HuH-7.5 (cell line): ENCODE data around the gene RP2.

Source experiments
- DNase-seq: peaks from one replicate; pipeline ENCODE4 v3.0.0; 2011; ENCODE audit warnings: low spot score

The RP2 gene

GRCh38 chrX:46836701-46837557 lies at the start of gene RP2:
Gene RP2 (plus strand): TSS chrX:46837043. CDS start chrX:46837101, 58 bp downstream.
- DNase-seq, result peak; percentile 54

GRCh38 chrX:46788902-46789301 lies 47.9 kb upstream of the RP2 start:
- no peak for DNase-seq

GRCh38 chrX:46791927-46792809 lies 44.7 kb upstream of the RP2 start:
- DNase-seq, result no peak

- DNase-seq, result no peak
Measured at GRCh38 chrX:46792810-46793188, 44.0 kb upstream of the RP2 start.

- DNase-seq, result no peak
Measured at GRCh38 chrX:46793386-46794143, 43.3 kb upstream of the RP2 start.

GRCh38 chrX:46796574-46797191 lies 40.2 kb upstream of the RP2 start:
- DNase-seq, result no peak

- no peak for DNase-seq
Measured at GRCh38 chrX:46803140-46803539, 33.7 kb upstream of the RP2 start.

GRCh38 chrX:46805270-46805669 lies 31.6 kb upstream of the RP2 start:
- DNase-seq, result no peak

- DNase-seq, result no peak
Measured at GRCh38 chrX:46811121-46811520, 25.7 kb upstream of the RP2 start.

- peak; percentile 13 for DNase-seq
Measured at GRCh38 chrX:46812445-46812844, 24.4 kb upstream of the RP2 start.

GRCh38 chrX:46814966-46815365 lies 21.9 kb upstream of the RP2 start:
- DNase-seq, result no peak

GRCh38 chrX:46819136-46819535 lies 17.7 kb upstream of the RP2 start:
- no peak for DNase-seq

- DNase-seq, result no peak
Measured at GRCh38 chrX:46820391-46821100, 16.3 kb upstream of the RP2 start.

GRCh38 chrX:46823481-46823880 lies 13.4 kb upstream of the RP2 start:
- DNase-seq, result no peak

- no peak for DNase-seq
Measured at GRCh38 chrX:46831765-46832327, 5.0 kb upstream of the RP2 start.

- DNase-seq, result no peak
Measured at GRCh38 chrX:46837558-46838485, 979 bp downstream of the RP2 start.

- no peak for DNase-seq
Measured at GRCh38 chrX:46838486-46838870, 1.6 kb downstream of the RP2 start.

- DNase-seq, result no peak
Measured at GRCh38 chrX:46838974-46839480, 2.2 kb downstream of the RP2 start.

GRCh38 chrX:46840946-46841345 lies 4.1 kb downstream of the RP2 start:
- no peak for DNase-seq

GRCh38 chrX:46841346-46841745 lies 4.5 kb downstream of the RP2 start:
- DNase-seq, result no peak
